ENCODE measurements around the gene PROX2.
A peak's percentile ranks its signal among the peaks of the same experiment; 100 is the strongest.

The PROX2 gene, protein sequence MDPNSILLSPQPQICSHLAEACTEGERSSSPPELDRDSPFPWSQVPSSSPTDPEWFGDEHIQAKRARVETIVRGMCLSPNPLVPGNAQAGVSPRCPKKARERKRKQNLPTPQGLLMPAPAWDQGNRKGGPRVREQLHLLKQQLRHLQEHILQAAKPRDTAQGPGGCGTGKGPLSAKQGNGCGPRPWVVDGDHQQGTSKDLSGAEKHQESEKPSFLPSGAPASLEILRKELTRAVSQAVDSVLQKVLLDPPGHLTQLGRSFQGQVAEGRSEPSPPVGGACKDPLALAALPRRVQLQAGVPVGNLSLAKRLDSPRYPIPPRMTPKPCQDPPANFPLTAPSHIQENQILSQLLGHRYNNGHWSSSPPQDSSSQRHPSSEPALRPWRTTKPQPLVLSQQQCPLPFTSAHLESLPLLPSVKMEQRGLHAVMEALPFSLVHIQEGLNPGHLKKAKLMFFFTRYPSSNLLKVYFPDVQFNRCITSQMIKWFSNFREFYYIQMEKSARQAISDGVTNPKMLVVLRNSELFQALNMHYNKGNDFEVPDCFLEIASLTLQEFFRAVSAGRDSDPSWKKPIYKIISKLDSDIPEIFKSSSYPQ

DNA sequence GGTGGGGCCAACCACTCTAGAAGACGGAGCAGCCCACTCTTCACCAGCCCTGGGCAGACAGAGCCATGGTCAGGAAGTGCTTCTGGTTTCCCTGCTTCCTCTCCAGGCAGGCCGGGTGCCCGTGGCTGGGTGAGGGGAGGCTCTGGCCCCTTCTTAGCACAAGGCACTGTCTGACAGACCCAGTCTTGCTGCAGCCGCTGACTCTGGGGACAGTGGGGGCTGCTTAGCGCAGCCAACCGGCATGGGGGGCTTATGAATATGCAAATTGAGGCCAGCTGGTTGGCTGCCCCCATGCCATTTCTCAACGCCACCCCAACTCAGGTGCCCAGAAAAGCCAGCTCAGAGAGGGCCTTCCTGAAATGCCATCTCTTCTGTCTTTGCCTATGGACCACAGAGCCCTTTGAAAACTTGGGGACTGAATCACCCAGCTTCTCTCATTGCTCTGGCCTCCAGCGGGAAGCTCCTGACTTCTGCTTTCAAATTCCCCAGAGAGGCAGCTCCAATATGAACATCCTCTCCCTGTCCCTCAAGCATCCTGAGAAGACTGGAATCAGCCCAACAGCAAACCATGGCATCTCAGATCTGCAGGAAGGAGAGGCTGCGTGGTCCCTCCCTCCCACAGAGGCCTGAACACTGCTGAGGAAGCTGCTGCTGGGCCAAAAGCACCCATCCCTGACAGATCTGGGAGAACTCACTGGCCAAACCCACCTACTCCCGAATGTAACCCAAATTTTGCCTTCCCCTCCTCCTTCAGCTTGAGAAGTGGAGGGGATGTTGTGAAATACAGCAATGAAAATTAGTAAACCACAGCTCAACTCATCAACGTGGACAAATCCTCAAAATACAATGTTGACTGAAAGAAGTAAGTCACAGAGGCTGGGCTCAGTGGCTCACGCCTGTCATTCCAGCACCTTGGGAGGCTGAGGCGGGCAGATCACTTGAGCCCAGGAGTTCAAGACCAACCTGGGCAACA lies at the start of gene PROX2:
PROX2 (minus strand) TSS at position 205 of the 973 bp plus-strand sequence. CDS start 12,311 bp downstream, outside the sequence.
- DNase-seq = no peak

DNA sequence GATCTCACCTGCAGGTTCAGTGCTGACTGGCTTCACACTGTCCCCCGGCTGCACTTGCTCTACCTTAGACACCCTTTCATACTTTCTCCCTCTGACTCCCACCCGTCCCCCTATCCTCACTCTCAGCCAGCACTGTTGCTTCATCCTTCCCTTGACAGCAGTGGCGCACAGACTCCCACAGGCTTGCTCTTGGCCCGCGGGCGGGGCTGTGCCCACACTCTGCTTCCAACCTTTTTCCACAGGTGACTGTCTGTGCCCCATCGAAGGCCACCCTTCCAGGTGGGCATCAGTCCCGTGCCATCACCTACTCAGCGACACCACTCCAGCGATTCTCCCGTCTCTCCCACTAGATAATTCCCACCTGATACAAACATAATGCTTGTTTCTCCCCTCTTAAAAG lies 48.1 kb upstream of the PROX2 start:
- no peak for DNase-seq

DNA sequence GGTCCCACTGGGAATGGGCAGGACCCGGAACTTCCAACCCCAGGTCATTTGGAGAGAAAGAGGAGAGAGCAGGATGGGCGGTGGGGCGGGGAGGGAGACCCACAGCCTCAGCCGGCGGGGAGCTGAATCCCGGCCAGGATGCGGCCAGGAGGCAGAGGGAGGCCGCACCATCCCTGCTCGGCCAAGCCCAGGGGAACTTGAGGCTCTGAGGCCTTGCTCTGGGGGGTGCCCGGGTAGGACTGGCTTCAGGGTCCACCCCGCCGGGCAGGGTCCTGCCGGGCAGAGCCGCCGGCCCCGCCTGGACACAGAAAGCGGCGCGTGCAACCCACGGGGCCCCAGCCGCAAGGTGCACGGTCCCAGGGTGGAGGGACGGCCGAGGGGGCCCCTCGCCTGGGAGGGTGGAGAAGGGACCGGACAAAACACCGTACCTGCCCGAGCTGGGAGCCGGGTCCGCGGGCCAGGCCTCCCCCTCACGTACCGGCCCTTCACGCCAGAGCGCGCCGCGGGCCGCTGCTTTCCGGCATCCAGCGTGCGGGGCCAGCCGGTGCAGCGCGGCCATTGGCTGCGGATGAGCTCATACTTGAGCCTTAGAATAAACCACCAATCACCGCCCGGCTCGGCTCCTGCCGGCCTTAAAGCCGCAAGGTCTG lies 46.9 kb upstream of the PROX2 start, which contains the start of gene RPS6KL1:
RPS6KL1 (minus strand) TSS at position 509 of the 650 bp plus-strand sequence. CDS start 1,719 bp downstream, outside the sequence.
- peak; percentile 73 for DNase-seq

DNA sequence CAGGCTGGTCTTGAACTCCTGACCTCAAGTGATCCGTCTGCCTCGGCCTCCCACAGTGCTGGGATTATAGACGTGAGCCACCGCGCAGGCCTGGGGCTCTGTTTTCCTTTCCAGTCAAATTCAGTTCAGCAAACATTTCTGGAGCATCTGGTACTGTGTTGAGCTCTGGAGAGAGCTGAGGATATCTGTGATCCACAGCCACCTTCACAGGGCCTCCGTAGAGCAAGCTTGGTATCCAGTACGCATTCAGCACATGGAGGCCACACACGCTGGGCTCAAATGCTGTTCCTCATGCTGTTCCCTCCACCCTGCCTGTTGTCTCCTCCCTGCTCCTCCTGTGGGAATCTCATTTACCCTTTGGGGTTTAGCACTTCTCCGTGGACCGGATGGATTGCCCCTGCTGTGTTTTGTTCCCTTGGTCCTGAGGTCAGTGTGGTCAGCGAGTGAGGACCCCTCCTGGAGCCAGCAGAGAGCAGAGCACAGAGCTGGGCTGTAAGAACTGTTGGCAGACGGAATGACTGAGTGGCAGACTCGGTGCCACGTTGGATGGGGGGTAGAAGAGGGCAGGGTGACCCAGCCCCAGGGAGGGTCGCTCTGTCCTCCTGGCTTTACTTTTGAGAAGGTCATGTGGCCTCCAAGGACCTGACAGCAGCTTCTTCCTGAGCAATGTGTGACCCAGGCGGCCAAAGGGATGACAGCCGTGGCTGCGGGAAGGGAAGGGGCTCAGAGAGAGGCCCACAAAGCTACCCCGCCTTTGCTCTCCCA lies 46.2 kb upstream of the PROX2 start:
- DNase-seq = no peak

DNA sequence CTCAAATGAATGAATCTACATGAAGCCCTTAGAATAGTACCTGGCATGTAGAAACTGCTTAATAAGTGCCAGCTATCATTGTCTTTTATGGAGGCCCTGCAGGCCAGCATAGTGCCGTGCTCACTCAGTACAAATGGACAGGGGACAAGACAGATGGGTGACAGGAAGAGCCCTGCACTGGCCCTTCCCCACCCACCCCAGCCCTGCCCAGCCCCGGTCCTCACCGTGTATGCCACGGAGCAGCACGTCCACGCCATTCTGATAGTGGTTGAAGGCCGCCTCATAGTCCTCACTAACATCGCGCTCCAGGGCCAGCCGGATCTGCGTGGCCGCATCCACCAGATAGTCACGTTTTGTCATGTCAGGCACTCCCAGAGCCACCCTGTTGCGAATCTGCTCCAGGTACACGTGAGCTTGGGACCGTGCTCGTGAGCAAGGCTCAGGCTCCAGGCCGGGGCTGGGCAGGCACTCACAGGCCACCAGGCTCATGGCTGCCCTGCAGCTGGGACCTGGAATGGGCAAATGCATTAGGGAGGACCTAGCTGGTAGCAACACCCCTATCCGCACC lies 45.2 kb upstream of the PROX2 start:
- no peak for DNase-seq

DNA sequence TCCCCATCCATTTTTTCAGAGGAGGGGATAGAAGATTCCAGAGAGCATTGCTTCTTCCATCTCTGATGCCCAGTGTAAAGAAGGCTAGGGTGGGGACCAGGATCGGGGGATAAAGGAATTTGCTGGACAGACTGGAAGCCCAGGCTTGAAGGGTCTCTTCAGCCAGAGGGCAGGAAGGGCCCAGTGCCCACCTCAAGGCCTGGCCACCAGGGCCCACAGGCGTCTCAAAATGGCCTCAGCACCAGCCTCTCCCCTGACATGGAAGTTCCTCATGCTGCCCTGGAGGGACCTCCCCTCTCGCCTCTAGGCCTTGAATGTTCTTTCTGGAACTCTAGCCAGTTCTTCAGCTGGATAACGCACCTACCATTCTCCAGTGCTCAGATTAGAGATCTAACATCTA lies 44.3 kb upstream of the PROX2 start:
- no peak for DNase-seq

DNA sequence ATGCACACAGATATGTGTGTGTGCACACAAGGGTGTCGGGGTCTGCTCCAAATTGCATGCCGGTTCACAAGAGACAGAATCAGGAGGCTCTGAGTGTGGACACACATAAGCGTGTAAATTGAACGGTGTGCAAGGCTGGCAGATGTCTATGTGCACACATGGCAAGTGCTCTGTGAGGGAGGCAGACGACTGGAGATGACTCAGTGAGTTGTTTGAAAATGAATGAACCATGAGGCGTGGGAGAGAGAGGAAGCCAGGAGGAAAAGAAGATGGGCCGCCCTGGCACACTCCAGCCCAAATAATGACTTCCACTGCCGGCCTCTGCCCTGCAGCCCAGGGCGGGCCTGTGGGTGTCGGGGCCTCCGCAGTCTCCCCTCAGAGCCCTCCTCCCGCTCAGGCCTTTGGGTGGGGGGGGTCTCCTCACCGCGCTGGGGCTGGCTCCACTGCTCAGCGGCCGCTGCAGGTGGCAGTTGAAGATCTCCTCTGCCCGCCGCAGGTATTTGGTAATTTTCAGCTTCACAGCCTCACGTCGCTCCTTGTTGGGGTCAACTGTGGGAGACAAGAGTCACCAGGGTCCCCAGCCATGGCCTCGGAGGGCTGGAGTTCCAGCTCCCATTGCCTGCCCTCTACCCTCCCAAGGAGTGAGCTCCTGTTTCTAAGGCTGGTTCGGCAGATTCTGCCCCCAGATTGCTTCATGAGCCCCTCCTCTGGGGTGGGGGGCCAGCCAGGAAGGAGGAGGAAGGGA lies 43.6 kb upstream of the PROX2 start:
- DNase-seq = no peak

DNA sequence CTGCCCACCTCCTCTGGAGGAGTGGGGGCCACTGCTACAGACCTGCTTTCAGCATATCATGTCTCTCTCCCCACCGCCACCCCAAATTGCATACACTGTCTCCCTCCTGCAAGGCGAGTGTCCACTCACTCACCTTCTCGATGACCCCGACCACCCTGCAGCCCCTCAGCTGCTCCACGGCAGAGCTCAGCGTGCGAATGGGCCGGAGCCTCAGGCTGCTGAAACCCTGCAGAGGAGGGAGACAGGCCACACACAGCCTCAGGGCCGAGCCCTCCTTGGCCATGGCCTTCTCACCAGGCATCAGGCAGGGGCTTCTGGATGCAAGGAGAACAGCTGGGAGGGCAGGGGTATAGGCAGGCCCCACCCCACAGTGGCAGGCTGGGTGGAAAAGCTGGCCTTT lies 42.4 kb upstream of the PROX2 start:
- no peak for DNase-seq

DNA sequence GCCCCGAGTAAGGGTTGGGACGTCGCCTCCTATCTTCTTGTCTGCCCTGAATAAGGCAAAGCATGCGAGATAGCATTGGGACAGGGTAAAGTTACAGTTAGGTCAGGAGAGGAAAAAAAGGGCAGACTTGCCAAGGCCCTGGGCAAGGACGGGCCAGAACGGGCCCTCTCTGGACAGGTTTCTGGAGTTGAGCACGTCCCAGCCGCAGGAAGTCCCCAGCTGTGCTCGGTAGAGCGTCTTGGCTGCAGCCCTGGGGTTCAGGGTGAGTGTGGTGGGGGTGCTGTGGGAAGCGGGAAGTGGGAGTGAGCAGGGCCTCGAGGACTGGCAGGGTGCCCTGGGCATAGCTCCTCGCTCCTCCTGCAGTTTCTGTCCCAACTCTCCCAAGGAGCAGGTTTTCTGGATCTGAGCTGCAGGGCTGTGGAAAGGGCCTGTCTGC lies 41.7 kb upstream of the PROX2 start:
- DNase-seq = peak; percentile 77

DNA sequence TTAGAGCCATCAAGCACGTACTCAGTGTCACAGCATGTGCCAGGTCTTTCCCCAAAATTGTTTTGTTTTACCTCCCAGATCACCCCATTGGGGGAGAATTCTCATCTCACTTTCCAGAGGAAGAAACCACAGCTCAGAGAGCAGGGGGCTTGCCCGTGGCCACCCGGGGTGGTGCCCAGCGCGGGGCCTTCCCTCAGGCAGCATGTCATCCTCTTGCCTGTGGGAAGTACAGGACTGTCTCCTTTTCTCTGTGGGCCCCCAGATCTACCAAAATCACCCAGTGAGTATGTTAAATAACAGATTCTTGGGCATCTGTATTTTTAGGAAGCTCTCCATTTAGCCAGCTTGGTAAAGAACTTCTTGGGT lies 41.2 kb upstream of the PROX2 start:
- DNase-seq = no peak

DNA sequence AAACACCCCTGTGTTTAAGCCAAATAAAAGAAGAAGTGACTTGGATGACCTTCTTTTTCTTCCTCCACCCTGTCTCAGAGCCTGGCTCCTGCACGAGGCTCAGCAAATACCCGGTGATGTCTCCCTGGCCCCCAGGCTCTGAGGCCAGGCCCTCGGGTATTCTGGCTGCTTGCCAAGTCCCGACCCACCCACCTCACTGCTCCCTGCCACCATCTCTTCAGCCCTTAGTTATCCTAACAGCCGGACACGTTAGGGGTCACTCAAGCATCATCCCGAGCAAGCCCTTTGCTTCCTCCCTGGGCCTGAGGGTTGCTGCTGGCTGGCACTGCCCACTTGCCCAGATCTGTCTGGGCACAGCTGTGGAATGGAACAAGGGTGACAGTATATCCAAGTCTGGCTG lies 39.9 kb upstream of the PROX2 start:
- no peak for DNase-seq

DNA sequence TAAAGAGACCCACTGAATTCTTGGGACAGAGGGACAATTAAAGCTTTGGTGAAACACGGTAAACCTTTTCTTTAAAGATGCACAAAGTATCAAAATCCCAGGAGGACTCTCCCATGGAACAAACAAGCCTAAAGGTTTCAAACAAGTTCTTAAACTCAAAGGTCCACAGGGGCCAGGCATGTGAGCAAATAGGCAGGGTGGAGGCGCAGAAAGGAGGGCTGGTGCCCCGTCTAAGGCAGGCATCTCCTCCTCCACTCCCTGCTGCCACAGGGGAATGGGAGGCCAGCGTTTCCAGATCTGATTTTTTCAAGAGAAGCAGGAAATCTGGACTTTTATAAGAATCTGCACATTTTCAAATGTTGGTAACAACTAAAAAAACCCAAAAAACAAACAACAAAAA lies 39.5 kb upstream of the PROX2 start:
- no peak for DNase-seq

DNA sequence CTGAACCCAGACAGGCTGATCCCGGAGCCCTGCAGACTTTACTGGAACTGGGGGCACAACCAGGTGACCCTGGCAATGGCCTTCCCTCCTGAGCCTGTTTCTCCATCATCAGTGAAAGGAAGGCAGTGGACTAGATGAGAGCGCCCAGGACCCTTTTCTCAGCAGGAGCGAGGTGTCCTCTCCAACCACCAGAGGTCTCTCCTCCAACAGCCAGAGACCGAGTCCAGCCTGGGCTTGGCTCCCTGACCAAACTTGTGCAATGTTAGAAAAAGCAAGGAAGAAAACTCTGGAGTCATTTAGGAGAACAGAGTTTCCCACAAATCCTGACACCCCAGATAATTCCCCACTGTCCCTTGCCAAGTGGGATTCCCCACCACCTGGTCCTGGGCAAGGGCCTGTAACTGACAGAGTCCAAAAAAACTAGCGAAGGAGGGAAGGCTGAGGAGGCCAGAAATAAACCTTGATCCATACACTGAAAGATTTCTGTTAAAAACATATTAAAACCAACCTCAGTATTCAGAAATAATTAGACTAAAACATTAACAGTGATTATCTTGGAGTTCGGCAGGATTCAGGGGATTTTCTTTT lies 38.1 kb upstream of the PROX2 start:
- peak; percentile 86 for DNase-seq

DNA sequence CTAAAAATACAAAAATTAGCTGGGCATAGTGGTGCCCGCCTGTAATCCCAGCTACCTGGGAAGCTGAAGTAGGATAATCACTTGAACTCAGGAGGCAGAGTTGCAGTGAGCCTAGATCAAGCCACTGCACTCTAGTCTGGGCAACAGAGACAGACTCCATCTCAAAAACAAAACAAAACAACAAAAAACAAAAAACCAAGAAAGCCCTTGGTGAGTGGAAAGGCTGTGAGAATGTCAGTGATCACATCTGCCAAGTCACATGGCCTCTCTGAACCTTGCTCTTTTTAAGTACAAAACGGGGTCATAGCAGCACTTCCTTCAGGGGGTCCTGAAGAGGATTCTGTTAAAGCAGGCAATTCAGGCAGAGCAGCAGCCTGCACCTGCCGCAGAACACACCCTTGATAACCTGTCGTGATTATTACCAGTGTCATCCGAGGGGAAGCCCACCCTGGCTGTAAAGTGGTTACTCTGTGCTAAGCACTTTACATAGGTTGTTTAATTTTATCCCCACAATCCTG lies 37.5 kb upstream of the PROX2 start:
- no peak for DNase-seq

DNA sequence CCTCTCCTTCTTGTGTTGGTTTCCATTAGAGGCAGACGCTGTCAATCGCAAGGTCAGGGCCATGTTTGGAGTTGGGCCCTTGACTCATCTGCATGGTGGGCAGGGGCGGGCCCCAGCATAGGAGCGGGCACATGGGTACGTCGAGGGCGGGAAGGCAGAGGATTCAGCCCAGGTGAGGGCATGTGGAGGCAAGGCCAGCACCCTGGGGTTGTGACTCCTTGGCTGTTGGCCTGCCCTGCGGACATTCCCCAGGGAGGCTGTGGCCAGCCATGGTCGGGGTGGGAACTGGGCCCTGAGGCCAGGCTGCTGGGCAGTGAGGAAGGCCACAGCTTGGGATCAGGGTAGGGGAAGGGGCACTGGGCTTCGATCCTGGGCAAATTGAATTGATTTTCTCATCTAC lies 36.9 kb upstream of the PROX2 start:
- DNase-seq = no peak

DNA sequence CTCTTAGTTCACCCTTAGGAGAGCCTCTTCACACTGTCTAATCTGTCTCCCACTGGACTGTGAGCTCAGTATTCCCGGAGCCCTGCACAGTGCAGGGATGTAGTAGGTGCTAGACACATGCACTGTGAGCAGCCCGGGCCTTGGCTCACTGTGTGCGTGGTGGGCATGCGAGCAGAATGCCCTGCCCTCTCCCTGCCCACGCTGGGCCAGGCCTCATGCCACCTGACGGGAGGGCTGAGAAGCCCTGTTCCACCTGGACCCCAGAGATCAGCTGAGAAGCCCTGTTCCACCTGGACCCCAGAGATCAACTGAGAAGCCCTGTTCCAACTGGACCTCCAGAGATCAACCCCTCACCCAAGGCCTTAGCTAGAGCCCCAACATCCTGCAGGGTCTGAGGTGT lies 36.2 kb upstream of the PROX2 start:
- DNase-seq = no peak

DNA sequence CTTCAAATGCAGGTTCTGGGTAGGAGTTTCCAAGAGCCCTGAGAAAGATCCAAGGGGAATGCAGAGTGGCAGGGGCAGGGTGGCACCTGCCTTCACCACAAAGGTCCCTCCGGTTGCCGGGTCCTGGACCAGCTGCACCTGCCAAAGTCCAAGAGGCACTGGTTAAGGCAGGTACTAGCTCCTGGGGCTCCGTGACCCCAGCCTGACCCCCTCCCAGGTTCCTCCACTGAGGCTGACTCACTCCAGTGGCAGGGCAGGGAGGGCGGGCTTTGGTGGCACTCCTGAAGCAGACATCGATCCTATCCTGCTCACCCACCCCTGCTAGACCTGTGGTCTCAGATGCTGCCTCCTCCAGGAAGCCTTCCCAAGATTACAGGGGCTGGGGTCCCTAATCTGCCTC lies 35.8 kb upstream of the PROX2 start:
- DNase-seq = no peak

DNA sequence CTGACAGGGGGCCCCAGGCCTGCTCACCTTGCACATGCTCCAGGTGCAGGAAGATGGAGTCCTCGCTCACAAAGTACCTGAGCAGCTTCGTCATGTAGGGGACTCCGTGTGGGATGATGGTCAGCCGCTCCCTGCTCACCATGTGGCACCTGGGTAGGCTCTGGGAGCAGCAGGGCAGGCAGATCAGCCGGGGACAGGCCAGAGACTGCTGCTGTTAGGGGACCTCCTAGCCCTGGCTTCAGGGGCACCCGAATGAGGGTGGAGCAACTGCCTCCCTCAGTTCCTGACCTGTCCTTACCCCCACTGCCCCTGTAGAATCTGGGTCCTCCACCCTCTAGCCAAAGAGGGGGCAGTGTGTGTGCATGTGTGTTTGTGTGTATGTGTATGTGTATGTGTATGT lies 35.3 kb upstream of the PROX2 start:
- no peak for DNase-seq

DNA sequence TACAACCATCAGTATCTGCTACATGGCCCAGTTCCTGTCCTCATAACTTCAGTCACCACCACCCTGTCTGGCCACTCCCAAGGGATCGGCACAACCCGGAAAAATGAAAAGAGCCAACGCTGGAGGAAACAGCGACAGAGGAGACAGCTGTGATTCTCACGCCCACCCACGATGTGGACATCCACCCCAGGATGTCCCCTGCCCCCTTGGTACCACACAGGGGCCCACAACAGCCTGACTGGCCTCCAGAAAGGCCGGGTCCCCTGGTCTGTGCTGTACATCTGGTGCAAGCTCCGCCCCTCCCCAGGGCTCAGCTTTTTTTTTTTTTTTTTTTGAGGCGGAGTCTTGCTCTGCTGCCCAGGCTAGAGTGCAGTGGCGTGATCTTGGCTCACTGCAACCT lies 34.6 kb upstream of the PROX2 start:
- DNase-seq = no peak

DNA sequence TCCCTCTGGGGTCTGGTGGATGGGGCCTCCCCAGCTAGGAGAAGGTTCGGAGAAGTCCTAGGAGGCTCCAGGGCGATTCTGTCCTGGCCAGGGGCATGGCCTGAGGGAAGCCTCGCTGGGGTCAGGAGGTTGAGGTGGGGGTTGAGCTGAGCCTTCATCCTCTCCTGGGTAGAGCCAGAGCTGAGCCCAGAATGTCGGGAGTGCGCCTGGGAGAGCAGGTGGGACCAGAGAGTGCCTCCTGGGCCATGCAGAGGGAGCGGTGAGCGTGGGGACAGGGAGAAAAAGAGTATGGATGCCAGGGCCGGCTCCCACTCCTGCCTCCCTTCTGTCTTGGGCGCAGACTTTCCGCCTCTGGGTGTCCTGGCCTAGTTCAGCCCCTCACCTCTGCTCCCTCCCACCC lies 34.0 kb upstream of the PROX2 start:
- no peak for DNase-seq
